WTC11 (cell line): ENCODE data around the gene RPL35. TPM values are rescaled to one million over a fixed set of nuclear protein-coding genes. Genes with fewer than 3 reads are reported as not detected.
A peak's percentile ranks its signal among the peaks of the same experiment; 100 is the strongest.

Source experiments
- ATAC-seq: fragments of 200-7000 bp; cut with Tn5 transposase; 2 replicates; pipeline ENCODE4 v1.10.0; 2021; ENCODE audit warnings: mild to moderate bottlenecking, moderate library complexity
- CTCF ChIA-PET: fragments of 300-600 bp; sonication (Branson Sonifier 250); formaldehyde crosslinking; loops from one replicate; lab custom pipeline; 2021; ENCODE audit warnings: antibody characterized with exemption; lab: Charles Lee
- POLR2A ChIA-PET: fragments of 350-600 bp; sonication (Branson Sonifier 250); formaldehyde crosslinking; loops from one replicate; lab custom pipeline; 2021; ENCODE audit warnings: antibody characterized with exemption; lab: Charles Lee
- DNase-seq: peaks from one replicate; pipeline ENCODE4 v3.0.0; 2021; ENCODE audit warnings: low spot score
- H3K27ac Mint-ChIP-seq: 2 replicates; pipeline ENCODE4 v1.8.0; 2021; ENCODE audit warnings: mixed read lengths
- H3K27me3 Mint-ChIP-seq: 2 replicates; pipeline ENCODE4 v1.8.0; 2021; ENCODE audit warnings: low read depth, mild to moderate bottlenecking, moderate library complexity, mixed read lengths
- H3K36me3 Mint-ChIP-seq: 2 replicates; pipeline ENCODE4 v1.8.0; 2021; ENCODE audit warnings: mixed read lengths
- H3K4me1 Mint-ChIP-seq: 2 replicates; pipeline ENCODE4 v1.8.0; 2022; ENCODE audit warnings: mixed read lengths
- H3K4me3 Mint-ChIP-seq: 2 replicates; pipeline ENCODE4 v1.8.0; 2021; ENCODE audit warnings: mild to moderate bottlenecking, moderate library complexity, mixed read lengths
- H3K9me3 Mint-ChIP-seq: 2 replicates; pipeline ENCODE4 v1.8.0; 2021; ENCODE audit warnings: mixed read lengths
- ARID4B ChIP-seq: sonication (generic); formaldehyde crosslinking; IDR thresholded peaks from 2 replicates; pipeline ENCODE4 v1.8.0; 2023; ENCODE audit warnings: missing genetic modification reagents, mild to moderate bottlenecking, borderline replicate concordance
- ATF3 ChIP-seq: sonication (generic); formaldehyde crosslinking; conservative IDR thresholded peaks from 2 replicates; pipeline ENCODE4 v1.8.1; 2022; ENCODE audit warnings: mild to moderate bottlenecking, missing genetic modification reagents
- CBFB ChIP-seq: sonication (generic); formaldehyde crosslinking; IDR thresholded peaks from 2 replicates; pipeline ENCODE4 v1.8.1; 2022; ENCODE audit warnings: mild to moderate bottlenecking, low read depth, missing genetic modification reagents
- FOXK1 ChIP-seq: sonication (generic); formaldehyde crosslinking; IDR thresholded peaks from 2 replicates; pipeline ENCODE4 v1.8.0; 2022; ENCODE audit warnings: mild to moderate bottlenecking, moderate library complexity, missing genetic modification reagents
- NFYB ChIP-seq: sonication (generic); formaldehyde crosslinking; conservative IDR thresholded peaks from 2 replicates; pipeline ENCODE4 v1.8.0; 2022; ENCODE audit warnings: low read depth, missing genetic modification reagents
- SOX15 ChIP-seq: fragments of 250-450 bp; sonication (Bioruptor Pico); IDR thresholded peaks from 2 replicates; pipeline ENCODE4 v1.9.0; 2021; ENCODE audit warnings: mild to moderate bottlenecking
- STAT6 ChIP-seq: sonication (generic); formaldehyde crosslinking; conservative IDR thresholded peaks from 2 replicates; pipeline ENCODE4 v1.8.1; 2023; ENCODE audit warnings: mild to moderate bottlenecking, low read depth, missing genetic modification reagents, moderate library complexity
- ZNF396 ChIP-seq: fragments of 250-450 bp; sonication (Bioruptor Pico); IDR thresholded peaks from 2 replicates; pipeline ENCODE4 v1.8.0; 2021; ENCODE audit warnings: mild to moderate bottlenecking, moderate library complexity, borderline replicate concordance
- total RNA-seq: library from RNA; stranded (reverse); gene quantifications from 3 replicates; pipeline ENCODE4 v1.2.3, GENCODE V29; 2021

The RPL35 gene
- total RNA-seq, 1 experiment from 2014 or later: 1,710 TPM

GRCh38 chr9:124868511-124869465, 7.0 kb upstream of the RPL35 start (continued):
- TF ChIP-seq STAT6 (CRISPR knock-in tag) (0 out of 2 replicates have a peak, but pooled peaks have one; percentile 79), ZNF396 (CRISPR knock-in tag) (no peak), FOXK1 (peak; percentile 53; the same call in 1 of the 2 replicates), ARID4B (peak; percentile 78; the same call in 1 of the 2 replicates), ATF3 (CRISPR knock-in tag) (no peak)

GRCh38 chr9:124863371-124863871, 1.7 kb upstream of the RPL35 start:
- H3K4me1 Mint-ChIP-seq: peaks cover 32% of the 10 kb centered on the region
- peak overlapping the region; percentile 13; the same call in 1 of the 2 replicates for H3K4me3 Mint-ChIP-seq
- TF ChIP-seq STAT6 (CRISPR knock-in tag): no peak
- TF ChIP-seq CBFB: no peak
- TF ChIP-seq SOX15 (CRISPR knock-in tag): no peak
- no peak for TF ChIP-seq NFYB
- no peaks in the 10 kb centered on the region for H3K9me3 Mint-ChIP-seq
- DNase-seq (no peak), ATAC-seq (no peak)
- H3K36me3 Mint-ChIP-seq: peaks cover 31% of the 10 kb centered on the region
- H3K27ac Mint-ChIP-seq: peak overlapping the region; percentile 58
- ChIA-PET POLR2A (interaction anchor here (0.7 kb wide), 1 partner anchor 505 kb away, joined by 3 read pairs; no protein-coding TSS in a partner anchor), CTCF (interaction anchor here (1.4 to 3.8 kb wide), 7 partner anchors 11 to 280 kb away, joined by 5 to 30 read pairs (median 17); partner anchors contain the start of genes NR6A1, OLFML2A, SCAI and WDR38)
- no peaks in the 10 kb centered on the region for H3K27me3 Mint-ChIP-seq
